HL-60/S4 treated with phorbol 12-myristate 13-acetate at 8.2 ng/mL for 4 days and 3 days (cell line): Measurements from ENCODE around the gene FAM83G.

Experiments used
- in situ Hi-C: fragments of 300-500 bp; cut with MboI; formaldehyde crosslinking; loops from 2 replicates; pipeline ENCODE4 v1.15.0; 2022; ENCODE audit warnings: low sequenced_read_pairs

The FAM83G gene

DNA sequence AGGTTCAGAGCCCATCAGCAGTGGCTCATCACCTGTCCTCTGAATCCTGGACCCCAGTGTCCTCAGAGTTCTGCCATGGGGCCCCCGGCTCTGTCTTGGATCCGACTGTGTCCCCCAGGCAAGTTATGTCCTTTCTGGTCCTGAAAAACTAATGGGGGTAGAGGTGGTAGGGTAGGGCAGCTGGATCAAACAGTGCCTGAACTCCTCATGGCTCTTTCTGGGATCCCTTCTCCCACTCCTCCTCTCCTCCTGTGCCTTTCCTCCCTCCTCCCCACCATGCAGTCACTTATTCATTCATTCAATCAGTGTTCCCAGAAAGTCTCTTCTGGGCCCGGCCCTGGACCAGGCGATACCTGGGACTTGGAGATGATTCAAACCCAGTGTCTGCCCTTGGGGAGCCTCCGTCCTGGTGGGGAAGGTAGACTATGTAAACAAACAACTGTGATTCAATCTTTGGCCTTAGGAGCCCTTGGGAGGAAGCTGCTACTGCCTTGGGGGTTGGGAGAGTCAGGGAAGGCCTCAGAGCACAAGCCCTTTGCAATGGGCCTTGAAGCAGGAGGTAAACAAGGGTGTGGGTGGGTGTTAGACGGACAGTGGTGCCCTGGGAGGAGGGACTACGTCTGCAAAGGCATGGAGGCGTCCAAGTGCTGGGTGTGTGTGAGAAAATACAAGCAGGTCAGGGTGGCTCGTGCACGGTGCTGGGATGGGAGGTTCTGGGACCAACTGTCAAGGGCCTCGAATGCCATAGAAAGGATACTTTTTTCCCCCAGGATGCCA lies 6.4 kb upstream of the FAM83G start:
- in situ Hi-C loops = no loop called here

DNA sequence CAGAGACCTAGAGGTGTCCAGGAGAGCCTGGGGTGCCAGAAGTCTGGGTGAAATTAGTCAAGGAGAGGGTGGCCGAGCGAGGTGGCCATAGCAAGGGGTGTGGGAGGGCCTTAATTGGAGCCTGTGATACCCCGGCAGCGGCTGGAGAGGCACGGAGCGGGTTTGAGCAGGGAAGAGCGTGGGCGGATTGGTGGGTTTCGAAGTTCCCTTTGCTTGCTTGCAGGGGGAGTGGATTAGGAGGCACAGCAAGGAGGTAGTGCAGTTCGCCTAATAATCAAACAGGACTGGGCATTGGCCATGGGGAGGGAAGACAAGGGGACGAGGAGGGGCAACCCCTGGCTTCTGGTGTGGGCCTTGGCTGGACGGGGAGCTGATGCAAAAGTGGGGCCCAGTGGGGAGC lies 5.4 kb upstream of the FAM83G start:
- in situ Hi-C loops = no loop called here

GRCh38 chr17:19006698-19007097 lies 2.1 kb upstream of the FAM83G start:
- in situ Hi-C loops = no loop called here

GRCh38 chr17:19005789-19006430 lies 1.3 kb upstream of the FAM83G start:
- in situ Hi-C loops = no loop called here

- in situ Hi-C loops = no loop called here
Observed at GRCh38 chr17:19005137-19005773, 691 bp upstream of the FAM83G start.

DNA sequence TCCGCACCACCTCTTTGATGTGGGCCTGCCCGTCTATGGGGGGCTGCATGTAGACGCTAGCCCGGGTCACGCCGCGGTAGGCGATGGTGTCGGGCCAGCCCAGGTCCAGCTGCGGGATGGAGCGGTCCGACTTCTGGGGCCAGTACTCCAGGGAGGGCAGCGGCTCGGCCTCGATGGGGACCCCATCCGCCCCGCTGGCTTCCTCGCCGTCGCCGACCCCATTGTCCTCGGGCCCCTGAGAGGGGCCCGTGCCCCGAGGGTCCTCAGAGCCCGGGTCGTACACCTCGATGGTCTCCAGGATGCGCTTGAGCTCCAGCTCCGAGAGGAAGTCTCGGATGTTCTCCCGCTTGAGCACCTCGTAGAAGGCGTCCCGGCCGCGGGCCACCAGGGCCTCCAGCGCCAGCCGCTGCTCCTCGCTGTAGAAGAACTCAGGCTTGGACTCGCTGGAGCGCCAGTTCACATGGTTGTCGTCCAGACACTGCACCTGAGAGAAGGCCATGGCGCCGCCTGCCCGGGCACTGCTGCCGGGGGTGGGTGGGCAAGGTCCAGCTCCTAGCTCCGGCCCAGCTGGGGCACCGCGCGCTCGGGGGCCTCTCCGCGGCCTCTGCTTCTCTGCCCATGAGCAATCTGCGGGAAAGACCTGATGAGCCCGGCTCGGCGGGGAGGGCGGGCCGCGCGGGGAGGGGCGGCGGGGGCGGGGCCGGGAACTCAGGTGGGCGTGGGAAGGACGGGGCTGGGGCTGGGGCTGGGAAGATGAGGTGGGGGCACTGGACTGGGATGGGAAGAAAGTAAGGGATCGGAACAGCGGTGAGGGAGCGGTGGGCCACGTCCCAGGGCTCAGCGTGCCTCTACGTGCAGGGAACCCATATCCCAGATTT lies 782 bp downstream of the FAM83G start:
- in situ Hi-C loops = no loop called here

DNA sequence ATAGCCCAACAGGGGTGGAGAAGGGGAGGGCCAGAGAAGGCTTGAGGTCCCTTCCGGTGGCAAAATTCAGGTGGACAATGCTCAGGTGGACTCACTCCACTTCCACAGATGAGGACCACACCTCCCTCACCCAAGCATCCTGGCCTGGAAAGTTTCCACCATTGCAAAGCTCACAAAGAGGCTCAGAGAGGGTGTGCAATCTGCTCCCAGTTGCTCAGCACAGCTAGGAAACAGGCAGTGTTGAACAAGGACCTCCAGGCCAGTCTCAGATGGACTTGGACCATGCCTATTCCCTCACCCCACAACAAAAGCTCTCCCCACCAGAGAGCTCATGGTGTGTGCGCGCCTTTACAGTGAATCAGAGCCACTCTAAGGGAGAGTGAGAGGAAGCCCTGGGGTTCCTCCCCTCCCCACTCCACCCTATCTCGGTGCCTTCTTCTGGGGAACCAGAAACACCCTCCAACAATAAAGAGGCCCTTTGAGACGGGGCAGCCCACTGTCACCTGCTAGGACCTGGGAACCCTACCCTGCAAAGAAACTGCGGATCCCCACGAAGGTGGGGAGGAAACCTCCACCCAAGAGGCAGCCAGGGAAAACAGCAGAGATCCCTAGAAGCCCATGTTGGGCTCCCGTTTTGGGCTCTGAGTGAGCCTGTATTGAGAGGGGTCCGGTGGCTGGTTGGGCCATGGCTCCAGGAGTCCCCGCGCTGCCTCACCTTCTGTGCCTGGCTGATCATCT lies 1.6 kb downstream of the FAM83G start:
- in situ Hi-C loops = no loop called here

DNA sequence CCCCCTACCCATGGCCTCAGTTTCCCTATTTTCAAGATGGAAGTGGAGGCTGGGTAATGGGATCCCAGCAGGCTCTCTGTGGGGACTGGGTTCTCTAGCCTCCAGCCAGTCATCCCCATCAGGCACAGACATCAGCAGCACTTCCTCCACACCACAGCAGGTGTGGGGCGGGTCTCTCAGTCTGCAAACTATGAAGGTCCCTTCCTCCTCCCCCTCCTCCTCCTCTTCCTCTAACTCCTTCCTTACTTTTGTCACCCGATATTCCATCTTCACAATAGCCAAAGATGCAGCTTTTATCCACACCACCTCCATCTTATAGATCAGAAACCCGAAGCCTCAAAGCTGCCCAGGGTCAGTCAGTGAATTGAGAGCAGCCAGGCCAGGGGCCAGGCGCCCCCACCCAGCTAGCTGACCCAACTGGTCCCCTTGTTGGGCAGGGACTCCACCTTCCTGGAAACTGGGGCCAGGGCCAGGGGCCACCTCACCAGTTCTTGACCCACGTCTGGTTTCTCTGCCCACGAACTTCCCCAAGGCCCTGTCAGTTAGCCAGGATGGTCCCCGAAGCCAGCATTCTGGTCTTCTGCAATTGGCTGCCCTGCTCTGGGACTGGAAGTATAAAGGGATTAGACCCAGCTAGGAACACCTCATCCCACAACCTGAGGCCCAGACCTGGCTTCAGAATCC lies 2.5 kb downstream of the FAM83G start:
- in situ Hi-C loops = no loop called here

DNA sequence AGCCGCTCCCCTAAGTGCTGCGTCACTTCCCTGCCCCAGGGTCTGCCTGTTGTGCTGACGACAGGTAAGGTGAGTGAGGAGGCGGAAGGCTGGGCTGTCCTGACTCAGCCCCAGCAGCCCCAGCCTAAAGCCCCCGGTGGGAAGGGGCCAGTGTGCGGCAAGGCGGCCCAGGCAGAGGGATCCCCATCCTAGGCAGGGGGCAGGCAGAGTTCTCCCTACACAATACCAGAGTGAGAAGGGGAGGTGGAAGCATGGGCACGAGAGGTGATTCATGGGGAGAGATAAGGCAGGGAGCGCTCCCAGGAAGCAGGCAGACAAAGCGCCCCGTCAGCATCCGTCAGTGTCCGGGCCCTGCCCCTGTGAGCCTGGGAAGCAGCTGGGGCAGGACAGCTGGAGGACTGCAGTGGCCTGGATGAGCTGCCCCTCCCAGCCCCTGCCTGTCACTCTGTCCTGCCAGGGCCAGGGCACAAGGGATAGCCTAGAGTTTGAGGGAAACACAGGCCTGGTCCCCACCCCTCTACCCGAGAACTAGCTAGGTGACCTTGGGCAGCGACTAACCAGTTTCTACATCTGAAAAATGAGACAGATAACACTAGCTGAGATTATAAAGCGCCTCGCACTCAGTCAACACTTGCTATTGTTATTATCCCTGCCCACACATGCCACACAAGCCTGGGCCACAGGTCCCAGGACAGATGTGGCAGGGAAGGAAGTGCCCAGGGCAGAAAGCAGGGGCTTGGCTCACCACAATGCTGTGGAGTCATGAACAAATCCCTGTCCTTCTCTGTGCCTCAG lies 3.8 kb downstream of the FAM83G start:
- in situ Hi-C loops = no loop called here

GRCh38 chr17:18999911-19000310 lies 4.7 kb downstream of the FAM83G start:
- in situ Hi-C loops = no loop called here

DNA sequence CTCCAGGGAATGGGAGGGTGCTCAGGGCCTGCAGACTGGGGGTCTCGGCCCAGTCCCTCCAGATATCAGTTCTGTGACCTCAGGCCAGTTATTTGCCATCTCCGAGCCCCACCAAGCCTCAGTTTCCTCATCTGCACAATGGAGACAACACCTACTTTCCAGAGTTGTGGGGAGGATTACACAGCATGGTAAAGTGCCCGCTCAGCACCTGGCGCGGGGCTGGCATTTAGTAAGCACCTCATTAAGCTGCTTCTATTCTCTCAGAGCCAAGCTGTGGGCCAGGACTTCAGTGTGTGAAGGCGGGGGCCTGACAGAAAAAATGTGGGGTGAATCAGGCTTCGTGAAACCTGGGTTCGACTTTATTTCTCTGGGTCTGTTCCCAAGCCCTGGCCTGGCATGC lies 5.2 kb downstream of the FAM83G start:
- in situ Hi-C loops = no loop called here

GRCh38 chr17:18997650-18998196 lies 6.8 kb downstream of the FAM83G start:
- in situ Hi-C loops = no loop called here

GRCh38 chr17:18996458-18996857 lies 8.1 kb downstream of the FAM83G start:
- in situ Hi-C loops = no loop called here

GRCh38 chr17:18995220-18995619 lies 9.3 kb downstream of the FAM83G start:
- in situ Hi-C loops = no loop called here

GRCh38 chr17:18994631-18995030 lies 9.9 kb downstream of the FAM83G start:
- in situ Hi-C loops = no loop called here

- in situ Hi-C loops = no loop called here
Observed at GRCh38 chr17:18993905-18994526, 10.5 kb downstream of the FAM83G start.

DNA sequence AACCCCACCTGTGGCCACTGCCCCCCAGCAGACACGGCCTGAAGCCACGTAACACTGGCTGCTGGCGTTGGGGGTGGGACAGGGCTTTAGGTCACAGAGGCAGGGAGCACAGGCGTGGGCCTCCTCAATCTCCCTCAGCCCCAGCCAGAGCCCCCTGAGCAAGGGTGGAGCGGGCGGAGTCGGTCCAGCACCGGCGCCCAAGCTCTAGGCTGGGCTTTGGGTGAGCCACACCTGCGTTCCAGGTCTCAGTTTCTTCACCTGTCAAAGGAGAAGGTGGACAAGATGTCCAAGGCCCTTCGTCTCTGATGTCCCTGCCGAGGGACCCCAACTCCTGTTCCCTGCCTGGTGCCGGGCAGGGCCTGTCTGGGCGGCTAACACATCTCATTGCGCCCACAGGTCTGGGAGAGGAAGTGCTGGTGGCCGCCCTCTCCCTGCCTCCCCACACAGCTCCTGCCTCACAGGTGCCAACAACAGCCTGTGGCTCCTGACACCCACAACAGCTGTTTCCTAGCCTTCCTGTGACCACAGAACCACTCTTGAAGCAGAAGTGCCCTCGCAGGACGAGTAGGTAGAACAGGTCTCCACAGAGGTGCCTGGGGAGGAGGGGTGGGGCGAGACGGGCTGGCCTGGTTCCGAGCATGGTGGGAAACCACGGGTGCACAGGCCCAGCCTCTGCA lies 12.0 kb downstream of the FAM83G start:
- in situ Hi-C loops = no loop called here
